ENCODE results near the gene INPP1. TPM values are rescaled to one million over a fixed set of nuclear protein-coding genes. Genes with fewer than 3 reads are reported as not detected.

The INPP1 gene
- total RNA-seq, 2 experiments from 2014 or later, result not detected

DNA sequence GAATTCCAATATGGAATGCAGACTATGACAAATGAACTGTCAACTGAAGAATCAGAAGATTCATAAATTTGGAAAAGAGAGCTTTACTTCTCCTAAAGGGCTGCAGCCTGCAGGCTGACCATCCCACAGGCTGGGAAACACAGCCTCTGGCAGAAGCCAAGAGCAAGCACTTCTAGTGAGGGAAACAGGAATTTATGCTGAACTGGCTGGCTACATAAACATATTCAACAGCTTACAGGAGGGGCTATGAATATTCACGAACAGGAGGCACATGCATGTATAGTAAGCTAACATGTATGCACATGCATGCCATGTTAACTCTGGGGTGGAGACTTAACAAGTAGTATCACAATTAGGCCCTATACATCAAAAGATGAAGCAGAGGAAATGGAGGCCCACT, 41.3 kb upstream of the INPP1 start:
- Histone ChIP-seq H3K79me2 (ENCODE audit: insufficient read depth, low read depth, low read length) (no peaks in the 10 kb centered on the region), H3K9me3 (ENCODE audit: low read length) (no peaks in the 10 kb centered on the region)

DNA sequence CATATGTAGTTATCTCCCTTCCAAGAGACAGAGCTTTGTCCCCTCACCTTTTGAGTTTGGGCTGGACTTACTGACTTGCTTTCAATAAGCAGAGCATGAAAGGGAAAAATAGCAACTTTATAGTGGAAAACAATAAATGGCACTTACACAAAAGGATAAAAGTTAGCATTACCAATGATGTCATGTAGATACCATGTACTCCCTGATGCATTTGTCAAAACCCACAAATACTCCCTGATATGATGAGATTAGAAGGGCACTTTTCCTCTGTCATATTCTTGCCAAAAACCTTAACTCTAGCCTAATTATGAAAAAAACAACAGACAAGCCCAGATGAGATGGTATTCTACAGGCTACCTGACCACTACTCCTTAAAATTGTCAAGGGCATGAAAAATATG, 39.7 kb upstream of the INPP1 start:
- no TSS peak for BruUV-seq (replicated peaks)
- Histone ChIP-seq H3K79me2 (ENCODE audit: insufficient read depth, low read depth, low read length) (no peaks in the 10 kb centered on the region), H3K4me3 (ENCODE audit: low read depth, low read length, poor library complexity, severe bottlenecking) (no peak overlapping the region), H2AFZ (ENCODE audit: low read length) (no peak overlapping the region), H3K9me2 (ENCODE audit: insufficient read depth, low read length) (no peaks in the 10 kb centered on the region), H3K27ac (ENCODE audit: low read depth, low read length, poor library complexity, severe bottlenecking) (no peak overlapping the region), H4K20me1 (ENCODE audit: insufficient read depth, low read length) (no peaks in the 10 kb centered on the region), H3K4me2 (ENCODE audit: low read length) (no peak overlapping the region), H3K36me3 (ENCODE audit: insufficient read depth, low read length) (peaks cover 9% of the 10 kb centered on the region; the same call in 1 of the 2 replicates), H3K4me1 (ENCODE audit: insufficient read depth, low read length, poor library complexity, severe bottlenecking) (no peaks in the 10 kb centered on the region), H3K9me3 (ENCODE audit: low read length) (no peaks in the 10 kb centered on the region)
- ChIA-PET CTCF (ENCODE audit: unreplicated experiment) (no interaction called here), POLR2A (interaction anchor here (1.3 kb wide), 1 partner anchor 27 kb away, joined by 4 read pairs; no protein-coding TSS in a partner anchor)
- TF ChIP-seq, protein P1, sequence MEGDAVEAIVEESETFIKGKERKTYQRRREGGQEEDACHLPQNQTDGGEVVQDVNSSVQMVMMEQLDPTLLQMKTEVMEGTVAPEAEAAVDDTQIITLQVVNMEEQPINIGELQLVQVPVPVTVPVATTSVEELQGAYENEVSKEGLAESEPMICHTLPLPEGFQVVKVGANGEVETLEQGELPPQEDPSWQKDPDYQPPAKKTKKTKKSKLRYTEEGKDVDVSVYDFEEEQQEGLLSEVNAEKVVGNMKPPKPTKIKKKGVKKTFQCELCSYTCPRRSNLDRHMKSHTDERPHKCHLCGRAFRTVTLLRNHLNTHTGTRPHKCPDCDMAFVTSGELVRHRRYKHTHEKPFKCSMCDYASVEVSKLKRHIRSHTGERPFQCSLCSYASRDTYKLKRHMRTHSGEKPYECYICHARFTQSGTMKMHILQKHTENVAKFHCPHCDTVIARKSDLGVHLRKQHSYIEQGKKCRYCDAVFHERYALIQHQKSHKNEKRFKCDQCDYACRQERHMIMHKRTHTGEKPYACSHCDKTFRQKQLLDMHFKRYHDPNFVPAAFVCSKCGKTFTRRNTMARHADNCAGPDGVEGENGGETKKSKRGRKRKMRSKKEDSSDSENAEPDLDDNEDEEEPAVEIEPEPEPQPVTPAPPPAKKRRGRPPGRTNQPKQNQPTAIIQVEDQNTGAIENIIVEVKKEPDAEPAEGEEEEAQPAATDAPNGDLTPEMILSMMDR (conservative IDR thresholded peaks at IDR 0.05; ENCODE audit: low read length), result no peak
- TF ChIP-seq EZH2phosphoT487 (IDR thresholded peaks at IDR 0.05; ENCODE audit: borderline replicate concordance, low read depth, low read length), result no peak
- intact Hi-C loops (cut with micrococcal nuclease; ENCODE audit: unreplicated experiment), result no loop called here
- no peak for DNase-seq (ENCODE audit: low spot score)

More for the DNA sequence above, 41.3 kb upstream of the INPP1 start:
- no peak for DNase-seq (ENCODE audit: low spot score)
- Histone ChIP-seq H3K4me3 (ENCODE audit: low read depth, low read length, poor library complexity, severe bottlenecking) (no peak overlapping the region), H3K4me2 (ENCODE audit: low read length) (no peak overlapping the region), H3K9me2 (ENCODE audit: insufficient read depth, low read length) (no peaks in the 10 kb centered on the region), H2AFZ (ENCODE audit: low read length) (no peak overlapping the region), H3K27ac (ENCODE audit: low read depth, low read length, poor library complexity, severe bottlenecking) (no peak overlapping the region), H4K20me1 (ENCODE audit: insufficient read depth, low read length) (no peaks in the 10 kb centered on the region), H3K36me3 (ENCODE audit: insufficient read depth, low read length) (peaks cover 9% of the 10 kb centered on the region), H3K4me1 (ENCODE audit: insufficient read depth, low read length, poor library complexity, severe bottlenecking) (no peaks in the 10 kb centered on the region)
- ChIA-PET POLR2A (interaction anchor here (0.7 to 1.3 kb wide), 5 partner anchors 17 to 509 kb away, joined by 3 to 4 read pairs (median 3); no protein-coding TSS in a partner anchor), CTCF (ENCODE audit: unreplicated experiment) (no interaction called here)
- BruUV-seq (replicated peaks), result no TSS peak
- intact Hi-C loops (cut with micrococcal nuclease; ENCODE audit: unreplicated experiment), result no loop called here
- TF ChIP-seq, protein P1 (conservative IDR thresholded peaks at IDR 0.05; ENCODE audit: low read length), result no peak
- TF ChIP-seq EZH2phosphoT487 (IDR thresholded peaks at IDR 0.05; ENCODE audit: borderline replicate concordance, low read depth, low read length), result no peak

DNA sequence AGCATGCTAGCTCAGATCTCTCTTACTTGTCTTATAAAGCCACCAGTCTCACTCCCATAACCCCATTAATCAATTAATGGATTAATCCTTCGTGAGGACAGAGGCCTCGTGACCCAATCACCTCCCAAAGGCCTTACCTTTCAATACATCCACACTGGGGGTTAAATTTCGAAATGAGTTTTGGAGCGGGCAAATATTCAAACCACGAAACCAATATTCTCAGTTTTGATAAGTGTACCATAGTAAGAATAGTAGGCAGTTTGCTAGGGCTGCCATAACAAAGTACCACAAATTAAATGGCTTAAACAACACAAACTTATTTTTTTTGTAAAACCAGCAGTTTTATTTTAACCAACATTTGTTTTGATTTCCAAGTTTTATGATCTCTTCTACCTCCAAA, 39.0 kb upstream of the INPP1 start:
- no peaks in the 10 kb centered on the region for H4K20me1 ChIP-seq (ENCODE audit: insufficient read depth, low read length)
- no peak for TF ChIP-seq EZH2phosphoT487 (IDR thresholded peaks at IDR 0.05; ENCODE audit: borderline replicate concordance, low read depth, low read length)
- no peak overlapping the region for H2AFZ ChIP-seq (ENCODE audit: low read length)
- BruUV-seq (replicated peaks), result no TSS peak
- ChIA-PET POLR2A (no interaction called here), CTCF (ENCODE audit: unreplicated experiment) (no interaction called here)
- H3K36me3 ChIP-seq (ENCODE audit: insufficient read depth, low read length), result peaks cover 13% of the 10 kb centered on the region; the same call in 1 of the 2 replicates
- no peak overlapping the region for H3K4me3 ChIP-seq (ENCODE audit: low read depth, low read length, poor library complexity, severe bottlenecking)
- no peaks in the 10 kb centered on the region for H3K79me2 ChIP-seq (ENCODE audit: insufficient read depth, low read depth, low read length)
- no peak overlapping the region for H3K4me2 ChIP-seq (ENCODE audit: low read length)
- no peak for DNase-seq (ENCODE audit: low spot score)
- no peaks in the 10 kb centered on the region for H3K9me3 ChIP-seq (ENCODE audit: low read length)
- intact Hi-C loops (cut with micrococcal nuclease; ENCODE audit: unreplicated experiment), result no loop called here
- H3K4me1 ChIP-seq (ENCODE audit: insufficient read depth, low read length, poor library complexity, severe bottlenecking), result no peaks in the 10 kb centered on the region
- H3K9me2 ChIP-seq (ENCODE audit: insufficient read depth, low read length), result no peaks in the 10 kb centered on the region
- H3K27ac ChIP-seq (ENCODE audit: low read depth, low read length, poor library complexity, severe bottlenecking), result no peak overlapping the region

All from OCI-LY7 (cell line).